Measurements from ENCODE around the gene ZNF480.
"Not testable (repeated sequence)": the region's sequence is repeated elsewhere in the genome, so short reads cannot be mapped to it uniquely, and the experiment has no call there.

The ZNF480 gene

GRCh38 chr19:52296773-52297600 lies at the start of gene ZNF480:
Gene ZNF480 (plus strand): TSS chr19:52297169. CDS start chr19:52300413, 3,244 bp downstream.
- peak; percentile 78 for DNase-seq

- DNase-seq: peak; percentile 31
Measured at GRCh38 chr19:52248241-52248640, 48.7 kb upstream of the ZNF480 start.

DNA sequence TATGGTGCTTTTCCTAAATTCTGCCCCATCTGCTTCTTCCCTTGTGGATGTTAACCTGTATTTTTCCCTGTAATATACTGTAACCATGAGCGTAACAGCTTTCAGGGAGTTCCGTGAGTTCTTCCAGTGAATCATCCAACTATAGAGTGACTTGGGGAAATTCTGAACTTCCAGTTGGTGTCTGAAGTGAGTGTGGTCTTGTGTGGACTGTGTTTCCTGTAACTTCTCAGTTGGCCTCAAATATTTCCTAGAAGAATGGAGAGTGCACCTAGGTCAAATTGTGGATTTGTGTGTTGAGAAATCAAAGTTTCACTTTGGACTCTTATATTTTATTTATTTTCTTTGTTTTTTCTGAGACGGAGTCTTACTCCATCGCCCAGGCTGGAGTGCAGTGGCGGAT lies 38.5 kb upstream of the ZNF480 start:
- no peak for DNase-seq

GRCh38 chr19:52265556-52265955 lies 31.4 kb upstream of the ZNF480 start:
- DNase-seq: not testable (repeated sequence)

GRCh38 chr19:52269338-52270261 lies 27.4 kb upstream of the ZNF480 start, which contains the start of gene ZNF766:
Gene ZNF766 (plus strand): TSS chr19:52269587. CDS start chr19:52269614, 27 bp downstream.
- DNase-seq: peak; percentile 97

- DNase-seq: no peak
Measured at GRCh38 chr19:52270266-52270885, 26.6 kb upstream of the ZNF480 start.

GRCh38 chr19:52273301-52273700 lies 23.7 kb upstream of the ZNF480 start:
- no peak for DNase-seq

- no peak for DNase-seq
Measured at GRCh38 chr19:52274191-52274590, 22.8 kb upstream of the ZNF480 start.

- no peak for DNase-seq
Measured at GRCh38 chr19:52275988-52276387, 21.0 kb upstream of the ZNF480 start.

DNA sequence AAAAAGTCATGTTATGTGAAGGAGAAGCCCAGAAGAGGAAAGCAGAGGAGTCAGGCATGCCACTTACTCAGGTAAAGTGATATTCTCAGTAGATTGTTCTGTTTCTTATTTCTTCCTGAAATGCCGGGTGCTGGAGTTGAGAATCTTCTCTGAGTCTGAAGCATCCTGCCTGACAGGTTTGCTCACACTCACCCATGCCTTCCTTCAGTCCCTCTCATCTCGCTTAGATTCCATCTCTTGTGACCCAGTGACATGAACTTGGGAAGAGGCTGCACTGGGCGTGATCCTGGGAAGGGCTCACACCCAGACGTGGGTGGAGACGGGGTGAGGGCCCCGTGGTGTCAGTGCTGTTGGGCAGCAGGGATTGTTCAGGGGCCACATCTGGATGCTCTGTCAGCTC lies 19.5 kb upstream of the ZNF480 start:
- no peak for DNase-seq

DNA sequence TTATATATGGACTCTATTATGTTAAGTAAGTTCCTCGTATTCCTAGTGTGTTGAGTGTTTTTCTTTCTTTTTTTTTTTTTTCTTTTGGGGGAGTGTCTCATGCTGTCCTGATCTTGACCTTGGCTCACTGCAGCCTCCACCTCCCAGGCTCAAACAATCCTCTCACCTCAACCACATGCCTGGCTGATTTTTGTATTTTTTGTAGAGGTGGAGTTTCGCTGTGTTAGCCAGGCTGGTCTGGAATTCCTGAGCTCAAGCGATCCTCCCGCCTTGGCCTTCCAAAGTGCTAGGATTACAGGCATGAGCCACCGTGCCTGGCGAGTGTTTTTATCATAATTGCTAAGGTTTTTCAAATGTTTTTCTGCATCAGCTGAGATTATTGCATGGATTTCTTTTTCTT lies 10.7 kb upstream of the ZNF480 start:
- DNase-seq: no peak

- no peak for DNase-seq
Measured at GRCh38 chr19:52291781-52292180, 5.2 kb upstream of the ZNF480 start.

DNA sequence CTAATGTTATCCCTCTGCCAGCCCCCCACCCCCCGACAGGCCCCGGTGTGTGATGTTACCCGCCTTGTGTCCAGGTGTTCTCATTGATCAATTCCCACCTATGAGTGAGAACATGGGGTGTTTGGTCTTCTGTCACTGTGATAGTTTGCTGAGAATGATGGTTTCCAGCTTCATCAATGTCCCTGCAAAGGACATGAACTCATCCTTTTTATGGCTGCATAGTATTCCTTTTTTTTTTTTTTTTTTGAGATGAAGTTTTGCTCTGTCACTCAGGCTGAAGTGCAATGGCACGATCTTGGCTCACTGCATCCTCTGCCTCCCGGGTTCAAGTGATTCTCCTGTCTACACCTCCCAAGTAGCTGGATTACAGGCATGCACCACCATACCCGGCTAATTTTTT lies 4.0 kb upstream of the ZNF480 start:
- DNase-seq: not testable (repeated sequence)

DNA sequence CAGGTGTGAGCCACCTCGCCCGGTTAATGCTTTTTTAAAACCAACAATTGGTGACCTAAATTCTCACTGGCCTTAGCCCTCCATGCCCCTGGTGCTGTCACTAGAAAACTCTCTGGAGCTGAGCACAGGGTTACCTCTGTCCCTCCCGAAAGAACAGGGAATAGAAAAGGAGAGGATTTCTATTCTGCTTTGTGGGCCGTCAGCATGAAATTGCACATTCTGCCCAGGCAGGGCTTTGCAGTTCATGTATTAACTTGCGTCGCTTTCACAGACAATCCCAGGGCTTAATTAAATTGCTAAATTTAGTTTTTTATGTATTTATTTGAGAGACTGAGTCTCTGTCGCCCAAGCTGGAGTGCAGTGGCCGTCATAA lies 583 bp upstream of the ZNF480 start:
- DNase-seq: no peak

DNA sequence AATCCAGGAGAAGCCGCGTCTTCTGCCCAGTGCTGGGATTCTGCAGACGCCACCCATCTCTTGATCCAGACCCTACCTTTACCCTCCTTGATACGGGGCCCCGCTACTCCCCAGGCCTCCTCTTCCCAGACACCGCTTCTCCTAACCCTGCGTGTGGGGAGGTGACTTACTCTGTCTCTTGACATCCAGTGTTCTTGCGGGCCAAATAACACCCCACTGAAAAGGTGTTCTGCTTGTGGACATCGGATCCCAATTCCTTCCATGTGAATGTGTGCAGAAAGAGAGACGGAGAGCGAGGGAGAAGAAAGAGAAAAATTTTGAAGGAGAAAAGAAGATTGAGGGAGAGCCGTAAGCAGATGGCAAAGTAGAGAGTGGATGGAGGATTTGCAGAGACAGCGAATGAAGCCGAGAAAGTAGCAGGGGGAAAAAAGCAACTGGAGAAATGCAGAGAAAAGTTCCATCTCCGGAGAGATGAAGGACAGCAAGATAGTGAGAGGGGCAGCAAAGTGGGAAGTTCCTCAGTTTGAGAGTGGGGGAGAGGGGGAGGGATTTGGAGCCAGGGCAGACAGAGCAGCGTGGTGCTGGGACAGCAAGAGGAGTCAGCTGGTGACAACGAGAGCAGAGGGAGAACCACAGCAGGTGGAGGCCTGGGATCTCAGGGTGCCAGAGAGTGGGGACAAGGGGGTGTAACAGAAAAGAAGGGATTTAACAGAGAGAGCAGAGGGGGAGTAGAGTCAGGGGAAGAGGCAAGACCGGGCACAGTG lies 814 bp downstream of the ZNF480 start:
- DNase-seq: no peak

- no peak for DNase-seq
Measured at GRCh38 chr19:52307275-52307674, 10.3 kb downstream of the ZNF480 start.

- DNase-seq: no peak
Measured at GRCh38 chr19:52322429-52322828, 25.5 kb downstream of the ZNF480 start.

DNA sequence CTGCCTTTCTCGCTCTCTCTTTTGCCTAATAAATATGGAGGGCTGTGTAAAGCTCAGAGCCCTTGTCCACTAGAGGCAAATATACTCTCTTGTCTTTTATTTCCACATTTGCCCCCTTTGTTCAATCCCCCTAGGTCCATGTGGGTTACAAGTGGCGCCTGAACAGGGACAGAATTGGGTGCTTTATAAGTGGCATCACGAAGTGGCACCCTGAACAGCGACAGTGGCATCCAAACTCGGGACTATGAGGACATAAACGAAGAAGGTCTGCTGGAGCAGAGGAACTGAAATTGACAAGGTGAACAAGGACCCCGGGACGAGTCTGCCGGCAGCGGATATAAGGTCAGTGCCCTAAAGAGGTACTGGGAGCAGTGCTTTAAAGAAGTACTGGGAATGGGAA lies 34.8 kb downstream of the ZNF480 start:
- no peak for DNase-seq

- no peak for DNase-seq
Measured at GRCh38 chr19:52335768-52336116, 38.8 kb downstream of the ZNF480 start.

- peak; percentile 78 for DNase-seq
Measured at GRCh38 chr19:52336117-52336790, 39.3 kb downstream of the ZNF480 start, which contains the start of gene ZNF610. Gene ZNF610 (plus strand): TSS chr19:52336243. CDS start chr19:52349173, 12,930 bp downstream.

DNA sequence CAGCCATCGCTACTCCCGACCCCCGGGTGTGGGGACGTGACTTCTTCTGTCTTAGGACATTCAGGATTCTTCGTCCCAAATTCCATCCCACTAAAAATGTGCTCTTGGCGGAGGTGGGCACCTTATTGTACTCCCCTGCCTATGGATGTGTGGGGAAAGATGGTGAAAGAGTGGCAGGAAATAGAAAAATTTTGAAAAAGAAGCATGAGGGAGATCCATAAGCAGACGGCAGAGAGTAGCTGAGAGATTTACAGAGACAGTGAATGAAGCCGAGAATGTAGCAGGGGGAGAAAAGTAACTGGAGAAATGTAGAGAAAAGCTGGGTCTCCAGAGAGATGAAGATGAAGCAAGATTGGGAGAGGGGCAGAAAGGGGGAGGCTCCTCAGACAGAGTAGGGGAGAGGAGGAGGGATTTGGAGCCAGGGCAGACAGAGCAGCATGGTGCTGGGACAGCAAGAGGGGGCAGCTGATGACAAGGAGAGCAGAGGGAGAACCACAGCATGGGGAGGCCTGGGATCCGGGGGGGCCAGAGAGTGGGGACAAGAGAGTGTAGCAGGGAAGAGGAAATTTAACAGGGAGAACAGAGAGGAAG lies 39.9 kb downstream of the ZNF480 start:
- DNase-seq: no peak

All from activated effector memory CD4-positive, alpha-beta T cell treated with Interleukin-2 at 50 U/mL for 16 hours (primary cell).